ENCODE data around the gene ZNF829.

The ZNF829 gene

DNA sequence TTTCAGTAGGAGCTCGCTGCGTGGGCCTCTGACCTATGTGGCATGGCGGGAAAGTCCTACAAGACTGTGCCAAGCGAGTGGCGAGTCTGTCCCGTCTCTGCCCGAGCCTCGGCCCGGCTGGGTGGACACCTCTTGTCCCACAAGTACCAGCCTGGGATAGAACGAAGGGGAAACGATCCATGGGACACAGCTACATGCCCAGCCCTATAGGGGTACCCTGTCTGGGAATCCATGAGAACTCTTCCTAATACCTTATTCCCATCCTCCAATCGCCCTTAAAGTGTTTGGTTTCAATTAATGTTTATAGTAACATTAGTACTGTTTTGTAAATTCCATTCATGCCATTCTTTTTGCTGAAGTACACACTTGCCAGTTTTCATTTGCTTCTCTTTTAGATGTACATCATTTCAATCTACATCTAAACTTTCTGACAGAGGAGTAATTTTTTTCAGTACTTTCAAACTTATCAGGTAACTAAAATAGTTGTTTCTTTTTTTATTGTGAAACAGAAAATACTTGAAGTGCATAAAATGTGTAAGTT lies 77.2 kb downstream of the ZNF829 start:
- H3K4me3 ChIP-seq (ENCODE audit: low read length) = no peak overlapping the region
- no peak for DNase-seq (ENCODE audit: low read depth, low spot score)
